Parathyroid adenoma (tissue), 2 donors: ENCODE results near the gene UBE2L5.

Experiments used
- H2AFZ ChIP-seq: fragments of 300-600 bp; sonication (generic); one replicate; pipeline ENCODE4 v1.7.0; 2017; ENCODE audit warnings: antibody characterized with exemption, mild to moderate bottlenecking
- H3K27ac ChIP-seq: fragments of 300-600 bp; sonication (generic); one replicate; pipeline ENCODE4 v1.7.0; 2017
- H3K27me3 ChIP-seq: fragments of 300-600 bp; sonication (generic); one replicate; pipeline ENCODE4 v1.7.0; 2017; ENCODE audit warnings: low read length; ENCODE audit not compliant: control insufficient read depth, insufficient read depth
- H3K36me3 ChIP-seq: fragments of 300-600 bp; sonication (generic); one replicate; pipeline ENCODE4 v1.7.0; 2017; ENCODE audit warnings: low read length; ENCODE audit not compliant: control insufficient read depth, insufficient read depth
- H3K4me1 ChIP-seq: fragments of 300-600 bp; sonication (generic); one replicate; pipeline ENCODE4 v1.7.0; 2017; ENCODE audit warnings: control low read depth
- H3K4me2 ChIP-seq: fragments of 300-600 bp; sonication (generic); one replicate; pipeline ENCODE4 v1.7.0; 2017; ENCODE audit warnings: low read length
- H3K4me3 ChIP-seq: fragments of 300-600 bp; sonication (generic); one replicate; pipeline ENCODE4 v1.7.0; 2017; ENCODE audit warnings: low read depth, low read length
- H3K79me2 ChIP-seq: fragments of 300-600 bp; sonication (generic); one replicate; pipeline ENCODE4 v1.7.0; 2017; ENCODE audit warnings: control low read depth
- H3K9ac ChIP-seq: fragments of 300-600 bp; sonication (generic); one replicate; pipeline ENCODE4 v1.7.0; 2017; ENCODE audit warnings: mild to moderate bottlenecking
- H3K9me3 ChIP-seq: fragments of 300-600 bp; sonication (generic); one replicate; pipeline ENCODE4 v1.7.0; 2017; ENCODE audit warnings: low read length; ENCODE audit not compliant: control insufficient read depth
- CTCF ChIP-seq: fragments of 300-600 bp; sonication (generic); IDR thresholded peaks from one replicate; pipeline ENCODE4 v1.7.0; 2017; ENCODE audit warnings: antibody characterized with exemption, mild to moderate bottlenecking
- donor health status: primary hyperparathyroidism.

Gene UBE2L5

GRCh38 chr13:30422054-30422839 is at the start of gene UBE2L5:
UBE2L5 (plus strand) TSS chr13:30422493; CDS start chr13:30427991, 5,498 bp downstream.
- H3K9ac ChIP-seq: peak within 1 kb of the TSS; percentile 35
- H3K9me3 ChIP-seq: no peaks in the 10 kb centered on the region
- peak within 1 kb of the TSS; percentile 97 for H2AFZ ChIP-seq
- peak within 1 kb of the TSS; percentile 75 for H3K4me3 ChIP-seq
- peak within 1 kb of the TSS; percentile 97 for H3K27ac ChIP-seq
- no peaks in the 10 kb centered on the region for H3K27me3 ChIP-seq
- no peak for TF ChIP-seq CTCF
- no peaks in the 10 kb centered on the region for H3K36me3 ChIP-seq
- H3K4me1 ChIP-seq: no peaks in the 10 kb centered on the region
- H3K79me2 ChIP-seq: no peaks in the 10 kb centered on the region
- peak within 1 kb of the TSS; percentile 99 for H3K4me2 ChIP-seq

- Histone ChIP-seq H3K9ac (no peak overlapping the region), H3K79me2 (no peaks in the 10 kb centered on the region), H3K4me1 (no peaks in the 10 kb centered on the region), H3K27me3 (no peaks in the 10 kb centered on the region), H3K27ac (no peak overlapping the region), H3K4me2 (no peak overlapping the region), H2AFZ (no peak overlapping the region), H3K4me3 (no peak overlapping the region), H3K36me3 (no peaks in the 10 kb centered on the region), H3K9me3 (no peaks in the 10 kb centered on the region)
- TF ChIP-seq CTCF: no peak
Measured at GRCh38 chr13:30373727-30374126, 48.6 kb upstream of the UBE2L5 start.

GRCh38 chr13:30375265-30375835 is 46.9 kb upstream of the UBE2L5 start:
- Histone ChIP-seq H3K36me3 (no peaks in the 10 kb centered on the region), H3K79me2 (no peaks in the 10 kb centered on the region), H3K27me3 (no peaks in the 10 kb centered on the region), H3K27ac (no peak overlapping the region), H3K9ac (no peak overlapping the region), H3K4me1 (no peaks in the 10 kb centered on the region), H3K9me3 (no peaks in the 10 kb centered on the region), H3K4me2 (no peak overlapping the region), H3K4me3 (no peak overlapping the region), H2AFZ (no peak overlapping the region)
- TF ChIP-seq CTCF: no peak

GRCh38 chr13:30376426-30377311 is 45.6 kb upstream of the UBE2L5 start:
- no peak for TF ChIP-seq CTCF
- Histone ChIP-seq H3K79me2 (no peaks in the 10 kb centered on the region), H2AFZ (no peak overlapping the region), H3K27ac (no peak overlapping the region), H3K4me2 (no peak overlapping the region), H3K9me3 (no peaks in the 10 kb centered on the region), H3K36me3 (no peaks in the 10 kb centered on the region), H3K9ac (no peak overlapping the region), H3K4me1 (no peaks in the 10 kb centered on the region), H3K4me3 (no peak overlapping the region), H3K27me3 (no peaks in the 10 kb centered on the region)
